Measurements from ENCODE around the gene CRADD.

GRCh38 chr12:93707836-93708235, 30.7 kb downstream of the CRADD start:
- TF ChIP-seq POLR2A (IDR thresholded peaks at IDR 0.05; ENCODE audit: low read length) = no peak
- TF ChIP-seq GATA1 (IDR thresholded peaks at IDR 0.05; ENCODE audit: low read depth, low read length) = no peak
